HS-27A (cell line): Measurements from ENCODE around the gene SKAP1.
A peak's percentile ranks its signal among the peaks of the same experiment; 100 is the strongest.
"Not testable (repeated sequence)": the region's sequence is repeated elsewhere in the genome, so short reads cannot be mapped to it uniquely, and the experiment has no call there.

Experiments used
- DNase-seq: peaks from one replicate; pipeline ENCODE4 v3.0.0-alpha.2; 2012; ENCODE audit warnings: low read depth, missing footprints

The SKAP1 gene

GRCh38 chr17:48368352-48368908 is 61.6 kb downstream of the SKAP1 start:
- no peak for DNase-seq

GRCh38 chr17:48363161-48363560 is 66.9 kb downstream of the SKAP1 start:
- DNase-seq, result no peak

- DNase-seq, result not testable (repeated sequence)
Observed at GRCh38 chr17:48360861-48361633, 69.0 kb downstream of the SKAP1 start.

GRCh38 chr17:48357779-48358602 is 72.0 kb downstream of the SKAP1 start:
- no peak for DNase-seq

- no peak for DNase-seq
Observed at GRCh38 chr17:48356866-48357265, 73.1 kb downstream of the SKAP1 start.

GRCh38 chr17:48352630-48353029 is 77.4 kb downstream of the SKAP1 start:
- no peak for DNase-seq

GRCh38 chr17:48351911-48352332 is 78.1 kb downstream of the SKAP1 start:
- no peak for DNase-seq

- DNase-seq, result no peak
Observed at GRCh38 chr17:48348352-48348751, 81.7 kb downstream of the SKAP1 start.

GRCh38 chr17:48347177-48347576 is 82.8 kb downstream of the SKAP1 start:
- no peak for DNase-seq

- no peak for DNase-seq
Observed at GRCh38 chr17:48344251-48344650, 85.8 kb downstream of the SKAP1 start.

- no peak for DNase-seq
Observed at GRCh38 chr17:48340916-48341315, 89.1 kb downstream of the SKAP1 start.

- no peak for DNase-seq
Observed at GRCh38 chr17:48338720-48339119, 91.3 kb downstream of the SKAP1 start.

- not testable (repeated sequence) for DNase-seq
Observed at GRCh38 chr17:48337903-48338302, 92.1 kb downstream of the SKAP1 start.

- DNase-seq, result no peak
Observed at GRCh38 chr17:48336986-48337385, 93.0 kb downstream of the SKAP1 start.

GRCh38 chr17:48335858-48336500 is 94.0 kb downstream of the SKAP1 start:
- peak; percentile 56 for DNase-seq

- no peak for DNase-seq
Observed at GRCh38 chr17:48335146-48335784, 94.7 kb downstream of the SKAP1 start.

- no peak for DNase-seq
Observed at GRCh38 chr17:48333034-48333530, 96.9 kb downstream of the SKAP1 start.

- no peak for DNase-seq
Observed at GRCh38 chr17:48330887-48331286, 99.1 kb downstream of the SKAP1 start.

GRCh38 chr17:48330421-48330820 is 99.6 kb downstream of the SKAP1 start:
- DNase-seq, result no peak

- no peak for DNase-seq
Observed at GRCh38 chr17:48328457-48328856, 101.6 kb downstream of the SKAP1 start.

GRCh38 chr17:48326310-48326709 is 103.7 kb downstream of the SKAP1 start:
- no peak for DNase-seq

GRCh38 chr17:48322060-48322459 is 108.0 kb downstream of the SKAP1 start:
- DNase-seq, result no peak
